Uterus (tissue), 4 donors: ENCODE measurements around the gene NPNT. TPM values are rescaled to one million over a fixed set of nuclear protein-coding genes. Genes with fewer than 3 reads are reported as not detected.

ENCODE experiments used
- DNase-seq, 2 donors: peaks; one replicate each; pipeline ENCODE4 v3.0.0-alpha.2; 2019 to 2020
- H3K27ac ChIP-seq, 2 donors: fragments of 200-600 bp; sonication (generic); 1 replicate in 1 of 2; 2 replicates in 1 of 2; pipeline ENCODE4 v1.5.1; 2016 to 2018
- H3K27me3 ChIP-seq, 2 donors: fragments of 200-600 bp; sonication (generic); one replicate each; pipeline ENCODE4 v1.5.1; 2018 to 2019; ENCODE audit warnings: control low read depth in 1 of 2
- H3K36me3 ChIP-seq, 2 donors: fragments of 200-600 bp; sonication (generic); one replicate each; pipeline ENCODE4 v1.5.1; 2019; ENCODE audit warnings: control low read depth in 1 of 2
- H3K4me1 ChIP-seq, 2 donors: fragments of 200-600 bp; sonication (generic); one replicate each; pipeline ENCODE4 v1.5.1; 2018 to 2019; ENCODE audit warnings: control low read depth in 1 of 2
- H3K4me3 ChIP-seq, 2 donors: fragments of 200-600 bp; sonication (generic); 1 replicate in 1 of 2; 2 replicates in 1 of 2; pipeline ENCODE4 v1.5.1; 2018 to 2019; ENCODE audit warnings: mild to moderate bottlenecking in 1 of 2
- H3K9me3 ChIP-seq, 2 donors: fragments of 200-600 bp; sonication (generic); one replicate each; pipeline ENCODE4 v1.5.1; 2019; ENCODE audit warnings: control low read depth in 1 of 2
- POLR2A ChIP-seq, 2 donors: fragments of 450-650 bp; IDR thresholded peaks; one replicate each; pipeline ENCODE4 v1.6.1; 2016; ENCODE audit warnings: antibody characterized with exemption in 2 of 2, mild to moderate bottlenecking in 1 of 2, moderate library complexity in 1 of 2
- intact Hi-C: fragments of 100-400 bp; cut with DNase I; formaldehyde crosslinking; loops from one replicate; pipeline ENCODE4 v1.15.1; 2023; ENCODE audit warnings: low total_unique reads
- total RNA-seq, 4 donors: library from RNA; depleted of rRNA in 3 of 4; stranded (reverse); fragments of >200 nt in 3 of 4; gene quantifications; one replicate each; pipeline versions ENCODE4 v1.1.0 to v1.2.4, GENCODE V29; 2014 to 2023
- TF ChIP-seq, protein P1 (sequence below), 4 experiments: fragments of 200-600 bp in 2 of 4; fragments of 450-650 bp in 2 of 4; sonication (generic) in 2 of 4; IDR thresholded peaks; one replicate each; pipeline ENCODE4 v1.5.1; 2016 to 2019; ENCODE audit warnings: antibody characterized with exemption in 4 of 4, mild to moderate bottlenecking in 2 of 4, moderate library complexity in 1 of 4
- donor health status: DM: yes; HTN: yes; CAD: no.

Gene NPNT
- total RNA-seq, 4 donors from 2014 or later = 6.8 to 69.9 (median 36.3) TPM

DNA sequence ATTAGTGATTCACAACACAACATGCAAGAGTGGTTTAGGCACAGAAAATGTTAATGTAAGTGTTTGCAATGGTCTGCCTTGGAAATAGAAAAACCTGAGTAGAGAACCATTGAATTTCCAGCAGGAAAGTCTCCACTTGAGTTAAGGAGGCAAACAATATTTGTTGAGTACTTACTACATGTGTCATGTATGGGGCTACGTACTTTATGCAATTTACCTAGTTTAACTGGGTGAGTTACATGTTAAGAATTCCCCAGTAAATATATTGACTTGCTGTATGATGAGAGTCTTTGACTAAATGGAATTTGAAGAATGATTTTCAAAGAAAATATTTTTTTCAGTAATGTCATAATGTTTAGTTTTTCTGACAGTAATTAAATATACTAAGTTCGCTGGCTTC is 7.8 kb upstream of the NPNT start:
- no peak for TF ChIP-seq POLR2A (IDR thresholded peaks at IDR 0.05)
- TF ChIP-seq, protein P1, sequence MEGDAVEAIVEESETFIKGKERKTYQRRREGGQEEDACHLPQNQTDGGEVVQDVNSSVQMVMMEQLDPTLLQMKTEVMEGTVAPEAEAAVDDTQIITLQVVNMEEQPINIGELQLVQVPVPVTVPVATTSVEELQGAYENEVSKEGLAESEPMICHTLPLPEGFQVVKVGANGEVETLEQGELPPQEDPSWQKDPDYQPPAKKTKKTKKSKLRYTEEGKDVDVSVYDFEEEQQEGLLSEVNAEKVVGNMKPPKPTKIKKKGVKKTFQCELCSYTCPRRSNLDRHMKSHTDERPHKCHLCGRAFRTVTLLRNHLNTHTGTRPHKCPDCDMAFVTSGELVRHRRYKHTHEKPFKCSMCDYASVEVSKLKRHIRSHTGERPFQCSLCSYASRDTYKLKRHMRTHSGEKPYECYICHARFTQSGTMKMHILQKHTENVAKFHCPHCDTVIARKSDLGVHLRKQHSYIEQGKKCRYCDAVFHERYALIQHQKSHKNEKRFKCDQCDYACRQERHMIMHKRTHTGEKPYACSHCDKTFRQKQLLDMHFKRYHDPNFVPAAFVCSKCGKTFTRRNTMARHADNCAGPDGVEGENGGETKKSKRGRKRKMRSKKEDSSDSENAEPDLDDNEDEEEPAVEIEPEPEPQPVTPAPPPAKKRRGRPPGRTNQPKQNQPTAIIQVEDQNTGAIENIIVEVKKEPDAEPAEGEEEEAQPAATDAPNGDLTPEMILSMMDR (IDR thresholded peaks at IDR 0.05) = no peak
- no peaks in the 10 kb centered on the region for H3K36me3 ChIP-seq
- H3K27ac ChIP-seq = no peak overlapping the region
- no peaks in the 10 kb centered on the region for H3K27me3 ChIP-seq
- no peaks in the 10 kb centered on the region for H3K4me1 ChIP-seq
- no peak for DNase-seq
- no peaks in the 10 kb centered on the region for H3K9me3 ChIP-seq
- intact Hi-C loops = no loop called here
- H3K4me3 ChIP-seq = no peak overlapping the region

- intact Hi-C loops = no loop called here
- Histone ChIP-seq H3K27ac (peak overlapping the region; percentile 45 to 67), H3K27me3 (no peaks in the 10 kb centered on the region), H3K4me3 (peak overlapping the region; percentile 38 to 40), H3K36me3 (no peaks in the 10 kb centered on the region), H3K9me3 (no peaks in the 10 kb centered on the region), H3K4me1 (no peaks in the 10 kb centered on the region)
- peak; percentile 12 to 19 for DNase-seq
- TF ChIP-seq POLR2A (IDR thresholded peaks at IDR 0.05) = no peak
- TF ChIP-seq, protein P1 (IDR thresholded peaks at IDR 0.05) = peak in 2 of 4 experiments; percentile 4 to 6
These were observed 551 bp downstream of the NPNT start for GRCh38 chr4:105895583-105896460.

- no peaks in the 10 kb centered on the region for H3K36me3 ChIP-seq
- peak overlapping the region; percentile 38 to 40 for H3K4me3 ChIP-seq
- no peaks in the 10 kb centered on the region for H3K27me3 ChIP-seq
- intact Hi-C loops = no loop called here
- peak overlapping the region in 1 of 2 donors; percentile 45 for H3K27ac ChIP-seq
- no peaks in the 10 kb centered on the region for H3K9me3 ChIP-seq
- no peaks in the 10 kb centered on the region for H3K4me1 ChIP-seq
- TF ChIP-seq, protein P1 (IDR thresholded peaks at IDR 0.05) = no peak
- TF ChIP-seq POLR2A (IDR thresholded peaks at IDR 0.05) = no peak
- DNase-seq = no peak
These were observed 1.2 kb downstream of the NPNT start for GRCh38 chr4:105896461-105896942.

- Histone ChIP-seq H3K4me3 (peak overlapping the region in 1 of 2 donors; percentile 38), H3K27me3 (no peaks in the 10 kb centered on the region), H3K4me1 (no peaks in the 10 kb centered on the region), H3K9me3 (no peaks in the 10 kb centered on the region), H3K36me3 (no peaks in the 10 kb centered on the region), H3K27ac (no peak overlapping the region)
- intact Hi-C loops = no loop called here
- no peak for DNase-seq
- TF ChIP-seq POLR2A (IDR thresholded peaks at IDR 0.05) = no peak
- TF ChIP-seq, protein P1 (IDR thresholded peaks at IDR 0.05) = no peak
These were observed 1.9 kb downstream of the NPNT start for GRCh38 chr4:105896984-105897775.
